Measurements from ENCODE around the gene GOLGA1.
A peak's percentile ranks its signal among the peaks of the same experiment; 100 is the strongest.
"Not testable (repeated sequence)": the region's sequence is repeated elsewhere in the genome, so short reads cannot be mapped to it uniquely, and the experiment has no call there.

GOLGA1 gene

DNA sequence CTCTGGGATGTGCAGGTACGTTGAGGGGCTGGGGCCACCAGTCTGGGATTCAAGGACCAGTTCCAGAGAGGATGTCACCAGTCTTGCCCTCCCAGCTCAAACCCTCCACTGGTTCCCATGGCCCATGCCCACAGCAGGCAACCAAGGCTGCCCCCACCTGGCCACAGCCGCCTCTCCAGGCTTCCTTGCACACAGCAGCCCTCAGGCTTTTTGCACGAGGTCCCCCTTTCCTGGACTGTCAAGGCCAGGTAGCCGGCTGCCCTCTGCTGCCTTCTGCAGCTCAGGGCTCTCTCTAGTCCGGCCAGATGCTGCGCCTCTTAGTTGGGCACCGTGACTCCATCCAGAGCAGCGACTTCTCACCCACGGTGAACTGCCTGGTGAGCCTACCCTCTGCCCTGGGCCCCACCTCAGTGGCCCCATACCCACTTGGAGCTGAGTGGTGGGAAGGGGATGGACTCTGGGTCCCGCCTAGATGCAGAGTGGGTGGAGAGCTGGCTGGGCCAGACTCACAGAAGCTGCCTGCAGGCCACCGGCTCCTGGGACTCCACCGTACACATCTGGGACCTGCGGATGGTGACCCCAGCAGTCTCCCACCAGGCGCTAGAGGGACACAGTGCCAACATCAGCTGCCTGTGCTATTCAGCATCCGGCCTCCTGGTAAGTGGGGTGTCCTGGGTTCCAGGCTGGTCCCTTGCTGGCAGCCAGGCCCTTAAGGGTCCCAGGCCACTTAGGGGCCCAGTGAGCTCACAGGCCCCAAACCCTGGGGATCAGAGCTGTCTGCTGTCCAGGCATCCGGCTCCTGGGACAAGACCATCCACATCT is 84.7 kb downstream of the GOLGA1 start:
- DNase-seq = no peak

DNA sequence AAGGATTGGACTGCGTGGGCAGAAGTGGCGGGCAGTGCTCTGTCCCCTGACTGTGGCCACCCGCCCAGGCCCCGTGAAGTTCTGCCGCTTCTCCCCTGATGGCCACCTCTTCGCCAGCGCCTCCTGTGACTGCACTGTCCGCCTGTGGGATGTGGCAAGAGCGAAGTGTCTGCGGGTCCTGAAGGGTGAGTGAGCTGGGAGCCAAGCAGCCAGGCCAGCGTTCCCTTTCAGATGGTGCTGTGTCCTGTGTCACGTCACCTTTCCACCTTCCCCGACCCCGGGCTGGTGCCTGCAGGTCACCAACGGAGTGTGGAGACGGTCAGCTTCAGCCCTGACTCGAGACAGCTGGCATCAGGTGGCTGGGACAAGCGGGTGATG is 85.3 kb downstream of the GOLGA1 start:
- no peak for DNase-seq

- no peak for DNase-seq
These were observed 86.1 kb downstream of the GOLGA1 start for GRCh38 chr9:124854822-124855221.

DNA sequence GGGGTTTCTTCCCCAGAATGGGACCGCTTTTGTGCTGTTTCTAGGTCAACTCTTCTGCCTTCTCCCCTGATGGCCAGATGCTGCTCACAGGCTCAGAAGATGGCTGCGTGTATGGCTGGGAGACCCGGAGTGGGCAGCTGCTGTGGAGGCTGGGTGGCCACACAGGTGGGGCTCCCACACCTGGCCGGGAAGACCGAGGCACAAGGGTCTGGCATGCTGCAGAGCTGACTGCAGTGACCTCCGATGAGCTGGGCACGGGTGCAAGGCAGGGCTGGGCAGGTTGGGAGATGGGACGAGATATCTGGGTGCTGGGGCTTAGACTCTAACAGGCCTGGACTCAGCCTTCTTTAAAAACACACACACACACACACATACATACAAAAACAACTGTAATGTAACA is 86.7 kb downstream of the GOLGA1 start:
- DNase-seq = no peak

DNA sequence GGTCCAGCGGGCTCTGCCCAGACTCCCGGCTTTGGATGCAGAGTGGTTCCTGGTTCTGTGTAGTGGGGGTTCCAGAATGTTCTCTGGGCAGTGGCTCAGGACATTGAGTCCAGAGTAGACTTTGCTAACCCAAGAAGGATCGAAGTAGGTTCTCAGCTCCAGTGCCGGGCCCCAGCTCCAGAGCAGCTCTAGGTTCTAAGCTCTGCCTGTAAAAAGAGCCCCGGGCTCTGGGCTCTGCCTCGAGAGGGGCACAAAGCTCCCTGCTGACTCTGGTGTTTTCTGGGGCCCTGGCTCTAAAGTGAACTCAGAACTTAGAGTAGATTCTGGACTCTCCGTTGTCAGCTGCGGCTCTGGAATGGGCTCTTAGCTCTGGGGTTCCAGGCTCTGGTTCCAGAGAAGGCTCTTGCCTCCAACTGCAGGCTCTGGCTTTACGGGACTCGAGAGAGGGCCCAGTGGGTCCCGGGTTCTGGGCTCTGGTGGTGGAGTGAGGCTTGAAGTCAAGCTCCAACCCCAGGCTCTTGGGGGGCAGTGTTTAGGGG is 87.2 kb downstream of the GOLGA1 start:
- DNase-seq = no peak

DNA sequence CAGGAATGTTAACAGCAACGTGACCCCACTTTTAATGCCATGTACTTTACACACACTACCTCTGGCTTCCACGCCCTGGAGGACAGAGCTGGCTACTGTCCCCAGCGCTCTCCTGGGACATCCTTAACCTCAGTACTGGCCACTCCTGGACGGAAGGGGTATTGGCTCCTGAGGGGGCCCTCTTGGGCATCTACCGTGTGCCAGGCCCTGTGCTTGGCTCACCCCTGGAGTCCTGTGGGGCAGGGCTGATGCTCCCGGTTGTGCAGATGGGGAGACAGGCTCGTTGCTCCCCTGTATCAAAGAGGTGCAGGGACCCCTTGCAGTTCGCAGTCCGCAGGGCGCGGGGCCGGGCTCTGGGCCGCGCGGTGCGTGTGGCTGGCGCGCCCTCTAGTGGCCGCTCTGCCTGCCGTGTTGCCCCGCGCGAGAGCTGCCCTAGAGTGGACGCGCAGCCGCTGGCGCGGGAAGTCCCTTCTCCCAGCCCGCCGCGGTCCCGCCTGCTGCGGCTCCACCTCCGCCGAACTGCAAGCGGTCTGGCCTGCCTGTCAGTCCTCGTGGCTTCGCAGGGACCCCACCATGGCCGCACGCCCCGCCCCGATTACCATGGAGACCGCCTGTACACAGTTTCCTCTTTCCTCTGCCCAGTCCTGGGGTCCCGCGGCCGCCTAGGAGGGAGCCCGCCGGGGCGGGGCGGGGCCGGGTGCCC is 87.9 kb downstream of the GOLGA1 start, which contains the start of gene WDR38:
Gene WDR38, plus strand, starts transcription at position 632 of the 703 bp plus-strand sequence. CDS start 72 bp downstream, outside the sequence.
- peak; percentile 74 for DNase-seq

- no peak for DNase-seq
These were observed 88.6 kb downstream of the GOLGA1 start for GRCh38 chr9:124852121-124852828.

DNA sequence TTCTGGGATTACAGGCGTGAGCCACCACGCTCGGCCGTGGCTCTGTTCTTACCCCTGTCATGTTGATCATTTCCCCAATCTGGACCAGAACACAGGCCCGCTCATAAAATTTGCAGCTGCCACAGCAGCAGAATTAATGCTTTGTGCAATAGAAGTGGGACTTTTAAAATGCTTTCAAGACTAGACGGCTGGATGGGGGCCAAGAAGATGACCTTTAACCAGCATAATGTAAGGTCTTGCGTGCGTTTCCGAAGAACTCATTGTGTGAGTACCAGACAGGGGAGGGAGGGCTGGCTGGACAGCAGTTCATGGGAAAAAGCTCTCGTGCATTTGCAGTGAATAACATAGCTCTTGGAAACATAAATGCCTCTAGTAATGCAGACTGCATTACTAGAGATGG is 91.1 kb downstream of the GOLGA1 start:
- DNase-seq = no peak

DNA sequence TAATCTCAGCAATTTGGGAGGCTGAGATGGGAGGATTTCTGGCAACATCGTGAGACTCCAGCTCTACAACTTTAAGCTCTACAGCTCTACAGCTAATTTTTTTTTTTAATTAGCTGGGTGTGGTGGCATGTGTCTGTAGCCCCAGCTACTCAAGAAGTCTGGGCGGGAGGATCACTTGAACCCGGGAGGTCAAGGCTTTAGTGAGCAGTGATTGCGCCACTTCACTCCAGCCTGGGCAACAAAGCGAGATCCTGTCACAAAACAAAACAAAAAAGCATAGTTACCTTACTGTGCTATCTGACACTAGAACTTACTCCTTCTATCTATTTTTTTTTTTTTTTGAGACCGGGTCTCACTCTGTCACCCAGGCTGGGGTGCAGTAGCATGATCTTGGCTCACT is 93.9 kb downstream of the GOLGA1 start:
- DNase-seq = no peak

DNA sequence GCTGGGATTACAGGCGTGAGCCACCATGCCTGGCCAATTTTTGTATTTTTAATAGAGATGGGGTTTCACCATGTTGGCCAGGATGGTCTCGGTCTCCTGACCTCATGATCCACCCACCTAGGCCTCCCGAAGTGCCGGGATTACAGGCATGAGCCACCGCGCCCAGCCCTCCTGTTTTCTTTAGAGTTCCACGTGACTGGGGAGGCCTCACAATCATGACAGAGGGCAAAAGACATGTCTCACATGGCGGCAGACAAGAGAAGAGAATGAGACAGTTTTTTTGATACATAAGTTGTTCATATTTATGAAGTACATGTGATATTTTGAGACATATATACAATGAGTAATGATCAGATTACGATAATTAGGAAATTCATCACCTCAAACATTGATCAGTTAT is 94.4 kb downstream of the GOLGA1 start:
- DNase-seq = not testable (repeated sequence)

GRCh38 chr9:124844291-124844690 is 96.6 kb downstream of the GOLGA1 start:
- DNase-seq = no peak

- no peak for DNase-seq
These were observed 97.3 kb downstream of the GOLGA1 start for GRCh38 chr9:124843456-124844034.

DNA sequence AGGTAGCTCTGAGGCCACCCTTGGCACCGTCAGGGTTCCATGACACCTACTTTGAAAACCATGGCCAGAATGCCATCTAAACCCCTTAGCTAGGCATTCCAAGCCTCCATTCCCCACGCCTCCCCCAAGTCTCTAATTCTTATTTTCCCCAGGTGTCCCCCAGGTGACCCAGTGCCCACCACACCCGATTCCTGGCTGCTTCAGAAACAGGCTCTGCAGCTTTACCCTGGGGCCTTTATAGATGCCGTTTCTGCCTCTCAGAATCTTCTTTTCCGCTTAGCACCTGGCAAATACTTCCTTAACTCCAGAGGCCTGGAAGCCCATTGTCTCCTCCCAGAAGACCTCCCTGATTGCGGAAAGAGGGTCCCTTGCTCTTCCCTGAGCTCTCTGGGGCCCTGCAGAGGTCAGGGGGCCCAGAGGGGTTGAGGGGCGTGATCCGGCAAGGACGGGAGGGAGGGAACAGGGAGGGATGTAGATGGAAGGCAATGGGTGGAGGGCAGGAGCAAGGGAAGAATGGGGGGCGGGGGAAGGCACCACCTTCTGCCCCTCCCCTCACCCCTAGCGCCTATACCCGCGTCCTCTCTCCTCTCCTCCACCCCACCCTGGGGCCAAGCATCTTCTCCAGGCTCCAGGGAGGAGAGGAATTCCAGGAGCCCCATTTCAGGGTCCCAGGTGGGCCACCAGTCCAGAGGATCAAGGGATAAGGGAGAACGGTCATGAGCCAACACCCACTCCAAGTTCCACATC is 99.6 kb downstream of the GOLGA1 start:
- no peak for DNase-seq

- DNase-seq = no peak
These were observed 100.5 kb downstream of the GOLGA1 start for GRCh38 chr9:124840300-124840833.

GRCh38 chr9:124839612-124840299 is 101.1 kb downstream of the GOLGA1 start:
- peak; percentile 91 for DNase-seq

- not testable (repeated sequence) for DNase-seq
These were observed 102.2 kb downstream of the GOLGA1 start for GRCh38 chr9:124838567-124839275.

- DNase-seq = not testable (repeated sequence)
These were observed 102.8 kb downstream of the GOLGA1 start for GRCh38 chr9:124838132-124838531.

DNA sequence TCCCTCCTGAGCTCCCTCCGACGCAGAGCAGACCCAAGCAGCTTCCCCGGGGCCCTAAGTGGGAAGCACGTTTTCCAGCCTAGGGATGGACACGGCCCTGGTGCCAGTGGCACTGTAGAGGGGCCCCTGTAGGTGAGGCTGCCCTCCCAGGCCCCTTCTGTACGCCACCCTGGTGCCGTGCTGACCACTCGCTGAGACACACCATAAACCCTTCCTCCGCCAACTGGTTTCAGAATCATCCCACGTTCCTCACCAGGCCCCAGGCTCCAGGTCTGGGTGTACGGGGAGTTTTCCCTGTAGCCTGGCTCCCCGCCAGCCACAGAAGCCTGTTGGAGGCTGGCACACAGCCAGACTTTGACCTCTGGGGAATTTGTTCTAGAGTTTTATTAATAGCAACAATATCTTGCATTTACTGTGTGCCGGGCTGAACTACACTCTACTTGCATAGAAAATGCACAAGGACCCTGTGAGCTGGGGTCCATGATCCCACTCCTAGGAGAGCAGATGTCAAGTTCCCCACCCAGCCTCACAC is 105.8 kb downstream of the GOLGA1 start:
- DNase-seq = peak; percentile 38

- DNase-seq = no peak
These were observed 106.3 kb downstream of the GOLGA1 start for GRCh38 chr9:124834591-124834990.

DNA sequence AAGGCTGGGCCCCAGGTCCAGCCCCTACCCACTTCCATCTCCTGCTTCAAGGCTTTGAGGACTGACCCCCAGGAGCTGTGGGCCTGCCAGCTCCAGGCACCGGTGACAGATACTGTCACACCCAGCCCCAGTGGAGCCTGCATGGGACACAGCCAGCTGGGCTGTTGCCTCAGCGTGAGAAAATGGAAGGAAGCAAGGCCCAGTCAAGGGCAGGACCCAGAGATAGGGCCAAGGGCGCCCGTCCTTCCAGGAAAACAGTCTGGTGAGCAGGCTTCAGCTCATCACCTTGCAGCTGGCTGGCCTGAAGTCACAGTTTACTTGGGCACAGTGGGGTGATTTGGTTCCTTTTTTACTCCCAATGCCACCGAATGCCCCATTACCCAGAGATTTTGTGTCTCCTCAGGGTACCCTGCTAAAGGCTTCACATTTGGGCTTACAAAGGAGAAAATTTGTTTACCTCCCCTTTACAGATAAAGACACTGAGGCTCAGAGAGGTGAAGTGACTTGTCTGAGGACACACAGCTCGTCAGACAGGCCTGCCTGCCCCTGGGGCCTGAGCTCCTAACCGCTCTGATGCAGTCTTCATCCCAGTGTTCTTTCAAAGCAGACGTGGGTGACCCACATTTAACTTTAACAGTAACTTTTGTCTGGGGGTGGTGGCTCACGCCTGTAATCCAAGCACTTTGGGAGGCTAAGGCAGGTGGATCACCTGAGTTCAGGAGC is 109.1 kb downstream of the GOLGA1 start:
- DNase-seq = no peak
